Ovary (tissue), 3 donors: ENCODE data around the gene CENPO.

Source experiments
- POLR2A ChIP-seq: fragments of 450-650 bp; IDR thresholded peaks from one replicate; pipeline ENCODE4 v1.6.1; 2017; ENCODE audit warnings: antibody characterized with exemption, mild to moderate bottlenecking, moderate library complexity
- TF ChIP-seq, protein P1 (sequence below), 3 donors: fragments of 450-650 bp in 2 of 3; fragments of 200-600 bp in 1 of 3; IDR thresholded peaks; one replicate each; pipeline versions ENCODE4 v1.5.1 to v1.8.0; 2016 to 2022; ENCODE audit warnings: antibody characterized with exemption in 3 of 3, mild to moderate bottlenecking in 1 of 3
- donor health status: DM: no; HTN: no; CAD: no.

DNA sequence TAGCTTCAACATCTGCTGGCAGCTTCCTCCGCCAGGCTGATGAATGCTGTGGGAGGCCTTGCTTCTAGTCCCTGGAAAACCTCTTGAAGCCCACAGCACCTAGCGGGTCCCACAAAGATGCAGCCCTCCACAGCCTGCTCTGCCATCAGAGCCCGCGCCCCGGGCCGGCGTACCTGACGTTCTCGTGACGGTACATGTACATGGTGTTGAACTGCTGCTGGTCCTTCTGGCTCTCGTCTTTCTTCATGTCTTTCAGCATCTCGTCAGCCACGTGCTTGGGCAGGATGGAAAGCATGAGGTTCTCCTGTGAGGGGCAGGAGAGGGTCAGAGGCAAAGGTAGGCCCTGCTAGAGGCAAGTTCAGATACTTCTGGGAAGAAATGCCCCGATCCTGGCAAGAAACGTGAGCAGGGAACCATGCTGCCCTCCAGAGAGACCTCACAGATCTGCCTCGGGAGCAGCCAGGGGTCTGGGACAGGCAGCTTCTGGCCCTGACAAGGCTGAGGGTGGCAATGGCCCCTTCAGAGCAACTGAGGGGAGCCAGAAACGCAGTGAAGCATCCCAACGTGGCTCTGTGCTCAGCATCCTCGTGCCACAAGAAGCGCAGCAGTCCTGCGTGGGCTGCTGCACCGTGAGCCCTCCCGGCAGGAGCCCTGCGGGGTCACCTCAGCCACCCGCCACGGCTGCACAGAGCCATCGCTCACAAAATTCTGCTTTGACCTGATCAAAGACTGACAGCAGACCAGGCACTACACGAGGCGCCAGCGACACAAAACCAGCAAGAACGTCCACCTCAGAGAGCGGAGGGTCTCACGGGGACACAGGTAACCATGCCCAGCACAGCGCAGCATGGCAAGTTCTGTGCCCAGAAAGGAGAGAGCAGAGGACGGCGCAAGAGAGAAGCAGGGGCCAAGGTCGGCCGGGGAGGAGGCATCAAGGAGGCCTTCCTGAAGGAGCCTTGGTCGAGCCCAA is 49.1 kb downstream of the CENPO start:
- TF ChIP-seq, protein P1, sequence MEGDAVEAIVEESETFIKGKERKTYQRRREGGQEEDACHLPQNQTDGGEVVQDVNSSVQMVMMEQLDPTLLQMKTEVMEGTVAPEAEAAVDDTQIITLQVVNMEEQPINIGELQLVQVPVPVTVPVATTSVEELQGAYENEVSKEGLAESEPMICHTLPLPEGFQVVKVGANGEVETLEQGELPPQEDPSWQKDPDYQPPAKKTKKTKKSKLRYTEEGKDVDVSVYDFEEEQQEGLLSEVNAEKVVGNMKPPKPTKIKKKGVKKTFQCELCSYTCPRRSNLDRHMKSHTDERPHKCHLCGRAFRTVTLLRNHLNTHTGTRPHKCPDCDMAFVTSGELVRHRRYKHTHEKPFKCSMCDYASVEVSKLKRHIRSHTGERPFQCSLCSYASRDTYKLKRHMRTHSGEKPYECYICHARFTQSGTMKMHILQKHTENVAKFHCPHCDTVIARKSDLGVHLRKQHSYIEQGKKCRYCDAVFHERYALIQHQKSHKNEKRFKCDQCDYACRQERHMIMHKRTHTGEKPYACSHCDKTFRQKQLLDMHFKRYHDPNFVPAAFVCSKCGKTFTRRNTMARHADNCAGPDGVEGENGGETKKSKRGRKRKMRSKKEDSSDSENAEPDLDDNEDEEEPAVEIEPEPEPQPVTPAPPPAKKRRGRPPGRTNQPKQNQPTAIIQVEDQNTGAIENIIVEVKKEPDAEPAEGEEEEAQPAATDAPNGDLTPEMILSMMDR (IDR thresholded peaks at IDR 0.05), result no peak
- no peak for TF ChIP-seq POLR2A
